ENCODE measurements around the gene CCDC127.

DNA sequence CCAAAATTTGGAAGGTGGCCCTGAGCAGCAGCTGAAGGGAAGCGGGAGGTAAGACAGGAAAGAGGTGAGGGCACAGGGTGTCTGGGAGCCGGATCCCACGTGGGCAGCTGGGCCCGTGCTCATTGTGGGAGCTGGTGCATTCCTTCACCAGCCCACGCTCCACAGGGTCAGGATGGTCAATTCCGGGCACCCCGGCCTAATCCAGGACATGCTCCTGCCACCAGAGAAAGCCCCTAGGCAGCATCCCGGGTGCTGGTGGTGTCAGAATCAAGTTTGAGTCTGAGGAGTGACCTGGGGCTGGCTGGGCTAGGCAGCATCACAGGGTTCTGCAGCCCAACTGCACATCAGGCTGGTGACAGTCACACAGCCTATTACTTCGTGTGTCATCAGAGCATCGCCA lies 46.4 kb upstream of the CCDC127 start:
- TF ChIP-seq, protein P1, sequence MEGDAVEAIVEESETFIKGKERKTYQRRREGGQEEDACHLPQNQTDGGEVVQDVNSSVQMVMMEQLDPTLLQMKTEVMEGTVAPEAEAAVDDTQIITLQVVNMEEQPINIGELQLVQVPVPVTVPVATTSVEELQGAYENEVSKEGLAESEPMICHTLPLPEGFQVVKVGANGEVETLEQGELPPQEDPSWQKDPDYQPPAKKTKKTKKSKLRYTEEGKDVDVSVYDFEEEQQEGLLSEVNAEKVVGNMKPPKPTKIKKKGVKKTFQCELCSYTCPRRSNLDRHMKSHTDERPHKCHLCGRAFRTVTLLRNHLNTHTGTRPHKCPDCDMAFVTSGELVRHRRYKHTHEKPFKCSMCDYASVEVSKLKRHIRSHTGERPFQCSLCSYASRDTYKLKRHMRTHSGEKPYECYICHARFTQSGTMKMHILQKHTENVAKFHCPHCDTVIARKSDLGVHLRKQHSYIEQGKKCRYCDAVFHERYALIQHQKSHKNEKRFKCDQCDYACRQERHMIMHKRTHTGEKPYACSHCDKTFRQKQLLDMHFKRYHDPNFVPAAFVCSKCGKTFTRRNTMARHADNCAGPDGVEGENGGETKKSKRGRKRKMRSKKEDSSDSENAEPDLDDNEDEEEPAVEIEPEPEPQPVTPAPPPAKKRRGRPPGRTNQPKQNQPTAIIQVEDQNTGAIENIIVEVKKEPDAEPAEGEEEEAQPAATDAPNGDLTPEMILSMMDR (IDR thresholded peaks at IDR 0.05): no peak
- no peak for TF ChIP-seq POLR2A (IDR thresholded peaks at IDR 0.05)
